Esophagus squamous epithelium (tissue), 4 donors: Measurements from ENCODE around the gene ITPKB.

Source experiments
- CTCF ChIP-seq, 6 experiments: fragments of 450-650 bp in 4 of 6; fragments of 200-600 bp in 2 of 6; sonication (generic) in 2 of 6; IDR thresholded peaks; one replicate each; pipeline ENCODE4 v1.5.1; 2016 to 2019; ENCODE audit warnings: antibody characterized with exemption in 6 of 6, mild to moderate bottlenecking in 4 of 6, moderate library complexity in 4 of 6
- POLR2A ChIP-seq, 4 donors: fragments of 450-650 bp; IDR thresholded peaks; one replicate each; pipeline ENCODE4 v1.6.1; 2017; ENCODE audit warnings: antibody characterized with exemption in 4 of 4, mild to moderate bottlenecking in 4 of 4, moderate library complexity in 3 of 4

DNA sequence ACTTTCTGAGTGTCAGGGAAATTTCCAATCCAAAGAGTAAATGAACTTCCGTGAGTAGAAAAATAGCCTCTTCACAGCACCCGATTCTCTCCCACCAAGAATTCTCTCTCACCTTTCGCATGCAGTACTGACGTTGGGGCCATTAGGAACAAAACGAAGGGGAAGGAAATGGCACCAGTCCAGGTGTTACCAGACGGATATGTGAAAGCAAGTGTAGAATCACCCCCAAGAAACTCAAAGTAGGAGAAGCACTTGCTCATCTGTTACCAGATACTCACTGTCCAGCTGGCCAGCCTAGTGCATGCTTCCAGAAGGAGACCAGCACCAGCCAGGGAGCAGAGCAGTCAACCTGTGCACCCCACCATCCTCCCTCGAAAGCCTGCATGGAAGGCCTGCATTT is 55.1 kb downstream of the ITPKB start:
- no peak for TF ChIP-seq CTCF (IDR thresholded peaks at IDR 0.05)
- no peak for TF ChIP-seq POLR2A (IDR thresholded peaks at IDR 0.05)
